SW 1271 (cell line): Measurements from ENCODE around the gene MVB12B.

ENCODE experiments used
- DNase-seq, 2 experiments: peaks; one replicate each; lab custom pipeline; 2025; lab: John Stamatoyannopoulos, UW

The MVB12B gene

DNA sequence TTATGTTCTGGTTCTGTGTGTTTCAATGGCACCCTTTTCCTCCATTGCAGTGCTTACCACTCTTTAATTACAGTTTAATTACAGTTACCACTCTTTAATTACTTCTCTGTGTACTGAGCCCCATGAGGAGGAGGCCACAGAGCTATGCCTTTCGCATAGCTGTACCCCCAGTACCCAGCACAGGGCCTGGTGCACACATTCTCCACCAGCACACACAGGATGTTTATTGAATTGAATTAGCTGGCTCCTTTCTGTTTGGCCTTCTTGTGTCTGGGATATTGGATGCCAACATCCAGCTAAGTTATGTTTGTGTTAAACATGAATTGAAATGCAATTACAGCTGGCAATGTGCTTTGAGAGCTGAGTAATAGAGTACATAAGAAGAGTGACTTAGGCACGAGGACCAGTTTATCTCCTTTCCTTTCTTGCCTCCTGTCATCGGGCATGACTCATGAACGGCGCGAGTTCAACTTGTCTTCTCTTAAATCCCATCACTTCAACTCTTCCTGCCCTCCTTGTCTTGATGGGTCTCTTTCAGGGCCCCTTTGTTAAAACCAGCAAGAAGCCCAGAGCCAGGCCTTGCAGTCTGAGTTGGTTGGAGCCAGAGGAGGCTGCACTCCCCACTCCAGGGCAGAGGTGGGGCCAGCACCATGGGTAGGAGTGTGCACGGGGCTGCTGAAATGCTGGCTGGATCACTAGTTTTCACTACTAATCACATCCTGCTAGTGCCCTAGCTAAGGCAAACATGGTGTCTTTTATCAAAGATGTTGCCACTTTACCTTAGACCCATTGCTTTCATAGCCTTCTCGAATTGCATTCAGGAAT, 37.4 kb downstream of the MVB12B start:
- no peak for DNase-seq

DNA sequence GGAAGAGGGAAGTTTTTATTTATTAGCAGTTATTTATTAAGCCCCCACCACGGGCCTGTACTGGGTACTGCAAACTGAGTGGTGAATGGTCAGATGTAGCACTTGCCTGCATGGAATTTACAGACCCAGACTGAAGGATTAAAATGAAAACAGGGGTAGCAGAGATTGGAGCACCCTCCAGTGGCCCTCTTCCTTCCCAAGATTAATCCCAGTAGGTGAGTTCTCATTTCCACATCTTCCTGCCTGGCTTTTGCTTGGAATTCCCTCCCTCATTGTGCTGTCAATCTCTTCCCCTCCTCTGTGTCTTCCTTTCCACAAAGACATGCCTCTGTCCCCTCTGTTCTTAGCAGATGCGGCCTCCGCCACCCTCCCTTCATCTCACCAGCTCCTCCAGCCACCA, 39.2 kb downstream of the MVB12B start:
- DNase-seq: peak in 1 of 2 experiments; percentile 4

DNA sequence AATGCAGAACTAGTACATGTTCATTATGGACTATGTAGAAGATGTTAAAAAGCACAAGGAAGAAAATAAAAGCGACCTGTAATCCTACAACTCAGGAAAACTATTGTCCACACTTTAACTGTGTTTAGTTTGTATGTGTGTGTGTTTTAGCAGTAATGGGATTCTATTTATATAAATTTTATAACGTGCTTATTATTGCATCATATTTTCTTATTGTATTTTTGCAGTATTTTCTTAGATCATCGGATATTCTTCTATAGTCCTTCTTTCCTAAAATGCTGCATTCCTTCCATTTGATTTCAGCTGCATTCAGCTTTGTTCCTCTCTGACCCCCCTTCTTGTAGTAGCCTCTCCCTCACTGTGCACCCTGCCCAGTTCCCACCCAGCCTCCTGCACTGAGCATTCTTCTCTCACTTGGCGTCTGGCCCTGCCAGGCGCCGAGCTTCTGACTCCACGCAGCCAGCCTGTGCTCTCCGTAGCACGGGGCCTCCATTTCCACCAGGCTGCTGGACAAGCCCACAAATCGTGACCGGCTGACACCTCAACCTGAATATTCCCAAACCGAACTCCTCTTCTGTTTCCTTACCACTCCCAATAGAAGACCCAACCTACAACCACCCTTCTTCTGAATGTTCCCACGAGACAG, 39.9 kb downstream of the MVB12B start:
- DNase-seq: no peak

DNA sequence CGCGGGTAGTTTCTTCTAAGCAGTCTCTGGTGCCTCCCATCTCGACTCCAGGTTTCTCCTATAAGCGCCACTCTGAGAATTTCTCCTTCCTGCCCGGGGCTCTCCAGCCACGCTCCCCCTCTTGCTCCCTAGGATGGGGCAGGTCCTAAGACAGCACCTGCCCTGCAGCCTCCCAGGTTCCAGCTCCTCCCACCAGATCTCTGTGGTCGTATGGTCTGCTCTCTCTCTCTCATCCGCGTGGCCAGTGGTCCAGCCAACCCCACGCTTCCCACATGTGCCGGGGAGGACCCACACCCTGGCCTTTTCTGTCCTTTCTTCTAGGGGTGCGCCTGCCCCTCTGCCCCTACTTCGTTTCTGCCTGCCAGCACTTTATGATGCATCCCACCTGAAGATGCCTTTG, 40.5 kb downstream of the MVB12B start:
- DNase-seq: no peak

DNA sequence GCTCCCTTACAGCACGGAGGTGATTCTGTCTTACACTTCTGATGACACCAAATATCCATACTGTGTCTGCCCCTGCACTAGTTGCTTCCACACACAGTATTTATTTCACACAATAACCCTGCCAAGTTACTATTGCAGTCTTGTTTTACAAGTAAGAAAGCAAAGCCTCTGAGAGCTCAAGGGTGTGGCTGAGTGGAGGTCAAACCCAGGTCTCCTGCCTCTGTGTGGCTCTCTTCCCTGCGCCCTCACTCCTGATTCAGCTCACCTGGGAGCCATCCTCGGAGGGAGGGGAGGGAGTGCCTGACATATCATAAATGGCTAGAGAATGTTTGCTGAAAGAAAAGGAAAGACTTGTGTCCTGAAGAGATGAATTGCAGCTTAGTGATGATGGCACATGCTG, 41.0 kb downstream of the MVB12B start:
- no peak for DNase-seq

DNA sequence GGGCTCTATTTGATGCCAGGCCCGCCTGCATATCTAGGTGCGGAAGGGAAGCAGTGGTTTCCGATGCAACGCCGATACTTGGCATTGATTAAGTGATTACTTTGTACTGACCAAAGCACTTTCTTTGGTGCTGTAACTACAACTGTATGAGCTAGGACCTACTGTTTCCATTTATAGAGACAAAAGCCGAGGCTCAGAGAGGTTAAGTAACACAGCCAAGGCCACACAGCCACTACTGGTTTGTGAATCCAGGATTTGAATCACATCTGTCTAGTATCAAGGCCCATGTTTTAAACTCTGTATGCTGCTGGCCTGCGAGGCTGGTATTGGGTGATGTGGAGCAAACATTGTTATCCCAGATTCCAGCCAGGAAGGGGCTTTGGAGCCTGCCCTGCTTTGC, 41.4 kb downstream of the MVB12B start:
- no peak for DNase-seq

DNA sequence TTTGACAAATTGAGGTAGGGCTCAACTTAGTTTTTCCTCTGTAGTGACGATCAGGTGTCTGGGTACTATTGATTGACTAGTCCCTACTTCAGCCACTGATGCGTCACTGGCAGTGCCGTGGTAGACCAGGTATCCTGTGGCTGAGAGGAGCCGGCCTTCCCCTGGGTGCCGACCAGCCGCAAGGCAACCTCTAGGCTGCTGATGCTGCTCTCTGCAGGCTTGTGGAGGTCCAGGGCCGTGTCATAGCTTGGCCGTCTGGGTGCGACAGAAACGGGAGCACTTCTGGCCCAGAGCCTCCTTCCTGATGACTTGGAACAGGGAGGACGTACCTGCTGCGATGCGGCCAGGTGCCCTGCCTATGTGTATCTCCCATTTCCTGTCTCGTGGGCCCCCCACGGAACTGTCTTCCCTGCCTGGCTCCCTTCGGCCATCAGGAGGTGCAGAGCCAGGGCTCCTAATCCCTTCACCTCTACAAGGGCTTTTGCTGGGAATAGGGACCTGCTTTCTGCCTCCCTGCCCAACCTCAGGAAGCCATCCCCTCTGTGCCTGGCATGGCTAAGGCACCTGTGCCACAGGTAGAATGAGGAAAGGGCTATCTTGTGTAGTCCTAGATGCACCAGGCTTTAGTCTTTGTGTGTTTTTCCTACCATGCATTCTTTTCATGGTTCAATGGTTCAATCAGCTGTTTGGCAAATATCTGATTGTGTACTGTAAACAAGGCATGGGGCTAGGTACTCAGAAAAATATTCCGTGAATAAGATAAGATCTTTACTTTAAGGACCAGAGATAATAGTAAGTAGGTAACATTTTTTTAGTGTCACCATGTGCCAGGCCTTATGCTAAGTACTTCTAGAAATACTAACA, 44.6 kb downstream of the MVB12B start:
- DNase-seq: no peak

DNA sequence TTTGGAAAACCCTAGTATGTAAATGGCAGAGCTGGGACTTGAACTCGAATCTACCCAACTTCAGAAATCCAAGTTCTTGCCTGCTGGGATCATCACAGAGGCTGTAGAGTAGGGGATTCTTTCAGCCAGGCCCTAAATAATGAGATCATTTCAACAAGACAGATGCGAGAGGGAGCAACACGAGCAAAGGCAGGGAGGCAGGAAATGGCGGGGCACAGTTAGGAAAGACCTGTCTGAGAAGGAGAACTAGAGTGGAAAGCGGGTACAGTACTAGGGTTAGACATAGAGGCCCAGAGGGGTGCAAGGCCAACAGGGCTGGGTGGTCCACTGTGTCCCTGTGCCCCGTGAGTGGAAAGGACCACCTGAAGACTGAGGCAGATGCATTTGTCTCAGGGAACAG, 46.1 kb downstream of the MVB12B start:
- no peak for DNase-seq

DNA sequence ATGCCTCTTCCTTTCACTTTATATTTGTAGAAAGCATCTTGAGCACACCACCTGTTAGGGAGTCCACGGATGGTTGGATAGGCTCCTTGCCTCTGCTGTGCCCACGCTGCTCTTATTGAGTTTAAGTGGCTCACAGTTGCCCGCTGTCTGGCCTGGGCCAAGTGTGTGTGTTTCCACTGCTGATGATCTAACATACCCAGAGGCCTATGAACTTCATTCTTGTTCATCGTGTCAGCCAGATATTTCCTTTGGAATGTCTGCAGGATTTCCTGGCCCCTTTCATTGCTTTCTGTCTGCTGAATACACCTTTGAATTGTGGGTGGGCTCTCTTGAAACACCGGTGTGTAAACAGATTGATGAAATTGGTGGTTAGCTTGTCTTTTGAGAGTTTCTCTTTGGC, 46.6 kb downstream of the MVB12B start:
- DNase-seq: peak in 1 of 2 experiments; percentile 45

DNA sequence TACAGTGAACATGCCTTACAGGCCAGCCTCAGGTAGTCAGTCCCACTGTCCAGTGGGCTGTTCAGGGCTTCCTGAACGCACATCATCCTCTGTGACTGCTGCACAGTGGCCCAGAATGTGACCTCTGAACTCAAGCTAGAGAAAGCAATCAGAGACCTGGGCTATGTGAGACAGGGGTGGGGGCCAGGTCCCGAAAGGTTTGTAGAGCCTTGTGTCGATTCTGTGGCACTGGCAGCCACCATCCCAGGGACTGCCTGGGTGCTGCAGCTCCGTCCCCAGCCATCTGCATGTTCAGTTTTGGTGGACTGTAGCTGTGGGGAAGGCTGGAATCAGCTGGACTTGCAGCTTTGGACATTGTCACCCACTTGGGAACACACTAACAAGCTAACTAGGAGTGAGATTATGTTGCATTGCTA, 47.7 kb downstream of the MVB12B start:
- DNase-seq: no peak

DNA sequence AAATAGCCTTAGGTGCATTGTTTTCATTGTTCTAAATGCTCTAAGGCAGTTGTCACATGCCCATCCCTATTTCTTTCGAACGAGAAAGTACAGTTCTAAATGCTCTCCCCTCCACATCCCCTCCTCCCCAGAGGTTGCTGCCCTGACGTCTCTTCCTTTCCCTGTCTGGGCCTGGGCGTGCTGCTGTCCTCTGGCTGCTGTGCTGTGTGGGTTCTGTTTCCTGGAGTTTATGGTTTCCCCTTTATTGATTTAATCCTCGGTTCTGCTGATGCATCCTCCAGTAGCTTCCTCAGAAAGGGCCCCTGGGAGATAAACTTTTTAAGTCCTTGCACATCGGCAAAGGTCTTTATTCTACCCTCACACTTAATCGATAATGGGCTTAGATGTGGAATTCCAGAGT, 48.8 kb downstream of the MVB12B start:
- DNase-seq: no peak

DNA sequence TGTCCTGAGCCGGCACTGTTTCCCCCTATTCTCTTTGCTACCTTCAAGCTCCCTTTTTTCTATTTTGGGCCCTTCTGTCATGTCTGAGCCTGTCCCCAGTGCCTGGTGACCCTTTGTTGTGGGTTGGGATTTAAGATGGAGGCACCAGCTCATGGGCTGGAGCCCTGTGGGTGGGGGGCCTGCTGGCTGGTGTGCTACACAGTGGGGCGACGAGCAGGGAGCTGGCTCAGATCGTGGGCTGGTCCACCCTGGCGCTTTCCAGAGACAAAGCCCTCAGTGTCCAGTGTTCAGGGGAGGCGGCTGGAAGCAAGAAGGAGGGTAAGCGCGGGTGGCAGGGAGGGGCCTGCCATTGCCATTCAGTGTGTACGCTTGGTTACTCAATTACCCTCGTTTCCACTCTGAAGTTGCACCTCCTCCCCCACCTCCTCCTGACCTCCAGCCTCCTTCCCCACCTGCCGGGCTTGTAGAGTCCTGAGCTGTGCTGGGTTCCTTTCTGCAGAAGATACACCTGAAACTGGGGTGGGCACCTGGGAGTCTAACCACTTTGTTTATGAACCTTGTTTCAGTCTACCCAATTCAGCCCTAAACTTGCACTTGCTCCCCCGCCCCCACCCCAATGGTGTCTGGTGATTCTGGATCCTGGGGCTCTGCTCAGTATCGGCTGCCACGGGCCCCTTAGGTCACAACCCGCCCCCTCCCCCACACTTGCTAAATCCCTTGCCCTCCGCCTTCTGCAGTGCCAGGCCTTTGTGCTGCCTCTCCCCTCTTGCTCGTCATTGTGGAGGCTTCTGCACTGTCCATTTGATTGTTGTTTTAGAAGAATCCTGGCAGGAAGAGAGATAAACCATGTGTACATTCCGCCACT, 49.9 kb downstream of the MVB12B start:
- DNase-seq: no peak

DNA sequence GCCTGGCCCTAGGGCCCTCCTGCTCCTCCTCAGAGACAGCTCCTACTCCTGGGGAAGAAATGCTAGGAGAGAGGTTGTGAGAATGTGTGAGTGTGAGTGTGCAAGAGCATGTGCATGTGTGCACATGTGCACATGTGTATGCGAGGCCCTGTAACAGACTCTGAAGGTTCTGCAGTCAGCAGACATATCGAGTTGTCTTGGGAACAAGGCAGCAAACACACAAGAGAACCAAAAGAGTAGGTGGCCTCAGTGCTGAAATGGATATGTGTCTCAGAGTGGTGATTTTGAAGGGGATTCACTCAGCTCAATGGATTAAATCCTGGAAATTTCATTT, 50.5 kb downstream of the MVB12B start:
- DNase-seq: no peak

DNA sequence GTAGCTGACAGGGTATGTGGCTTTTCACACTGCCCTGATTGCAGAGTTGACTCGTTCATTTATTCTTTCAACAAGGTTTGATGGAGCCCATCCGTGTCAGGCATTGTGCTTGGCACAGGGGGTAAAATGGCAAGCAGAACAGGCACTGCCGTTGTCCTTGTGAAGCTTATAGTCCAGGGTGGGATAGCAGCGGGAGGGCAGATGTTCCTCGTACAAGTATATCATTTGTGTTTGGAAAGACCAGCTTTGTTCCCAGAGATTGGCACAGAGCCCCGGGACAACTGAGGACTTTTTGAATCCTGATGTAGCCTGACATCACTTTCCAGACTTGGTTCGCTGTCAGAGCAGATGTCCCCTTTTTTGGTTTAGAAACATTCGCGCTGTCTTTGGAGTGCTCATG, 50.9 kb downstream of the MVB12B start:
- DNase-seq: no peak

DNA sequence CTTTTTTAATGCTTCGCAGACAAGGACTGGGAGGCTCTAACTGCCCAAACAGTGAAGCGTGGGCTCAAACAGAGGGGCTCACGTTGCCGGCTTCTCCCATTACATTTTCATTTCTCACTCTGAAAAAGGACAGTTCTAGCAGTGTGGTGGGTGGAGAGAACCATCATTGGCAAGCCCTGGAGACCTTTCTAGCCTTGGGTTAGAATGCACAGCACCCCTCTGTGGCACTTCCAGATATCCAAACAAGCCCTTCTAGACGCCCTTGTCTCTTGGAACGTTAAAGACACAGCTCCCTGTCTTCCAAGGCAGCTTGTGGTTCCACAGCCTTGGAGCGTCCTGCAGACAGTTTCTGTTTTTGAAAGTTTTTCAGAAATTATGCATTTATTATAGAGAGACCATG, 52.1 kb downstream of the MVB12B start:
- DNase-seq: no peak

DNA sequence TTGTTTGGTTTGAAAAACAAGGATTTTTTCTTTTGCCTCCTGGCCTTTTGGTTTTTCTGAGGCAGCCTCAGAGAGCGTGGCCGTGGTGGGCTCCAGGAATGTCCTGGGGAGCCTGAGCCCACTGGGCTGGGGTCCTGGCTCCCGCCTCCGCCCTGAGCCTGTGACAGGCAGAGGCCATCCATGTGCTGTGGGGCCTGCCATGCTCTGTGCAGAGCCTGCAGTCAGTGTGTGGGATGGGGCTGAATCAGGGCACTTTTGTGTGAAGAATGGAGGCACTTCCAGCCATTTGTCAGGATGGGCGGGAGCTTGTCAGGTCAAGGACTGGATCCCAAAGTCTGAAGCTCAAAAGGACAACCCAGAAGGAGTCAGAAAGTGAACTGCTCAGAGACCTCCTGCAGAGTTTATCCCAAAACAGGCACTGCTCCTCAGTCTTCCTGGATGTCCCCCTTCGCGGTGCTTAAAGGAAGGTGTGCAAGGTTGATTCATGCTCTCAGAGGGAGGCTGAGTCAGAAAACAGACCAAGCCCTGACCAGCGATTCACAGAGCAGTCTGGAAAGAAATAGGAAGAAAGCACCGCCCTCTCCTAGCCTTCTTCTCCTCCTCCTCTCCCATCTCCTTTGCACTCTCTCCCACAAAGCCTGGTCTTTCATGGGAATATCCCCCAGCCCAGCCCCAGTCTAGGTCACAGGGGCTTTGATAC, 53.2 kb downstream of the MVB12B start:
- no peak for DNase-seq

DNA sequence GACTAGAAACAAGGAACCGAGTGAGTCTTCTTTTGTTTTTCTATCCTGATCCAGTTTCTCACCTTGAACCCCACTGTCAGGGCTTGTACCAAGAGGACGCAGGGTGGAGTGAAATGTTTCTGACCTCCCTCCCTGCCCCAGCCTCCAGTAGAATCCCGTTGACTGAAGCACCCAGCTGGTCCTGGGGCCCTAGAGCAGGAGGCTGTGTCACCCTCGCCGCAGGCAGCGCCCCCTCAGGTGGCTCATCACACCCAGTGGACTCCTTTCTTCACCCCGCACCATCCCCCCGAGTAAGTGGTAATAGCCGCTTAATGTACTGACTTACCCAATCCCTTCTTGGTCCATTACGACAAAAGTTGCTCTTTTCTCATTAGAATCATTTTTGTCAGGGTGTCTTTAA, 53.8 kb downstream of the MVB12B start:
- DNase-seq: no peak

DNA sequence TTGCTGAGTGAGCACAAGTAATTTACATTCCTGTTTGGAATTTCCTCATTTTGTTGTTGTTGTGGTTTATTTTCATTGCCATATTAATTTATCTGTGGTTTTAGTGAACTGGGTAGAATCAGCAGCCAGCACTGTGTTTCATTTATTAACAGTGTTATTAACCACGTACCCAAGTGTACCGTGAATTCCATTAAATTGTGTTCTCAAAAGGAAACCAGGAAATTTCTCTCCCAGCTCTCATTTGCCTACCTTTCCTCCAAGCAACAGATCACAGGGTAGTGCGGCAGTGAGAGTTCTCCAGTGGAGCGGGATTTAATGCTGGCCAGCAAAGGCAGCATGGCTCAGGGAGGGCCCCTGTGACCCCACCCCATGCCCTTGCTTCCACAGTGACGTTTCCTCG, 54.6 kb downstream of the MVB12B start:
- DNase-seq: no peak

DNA sequence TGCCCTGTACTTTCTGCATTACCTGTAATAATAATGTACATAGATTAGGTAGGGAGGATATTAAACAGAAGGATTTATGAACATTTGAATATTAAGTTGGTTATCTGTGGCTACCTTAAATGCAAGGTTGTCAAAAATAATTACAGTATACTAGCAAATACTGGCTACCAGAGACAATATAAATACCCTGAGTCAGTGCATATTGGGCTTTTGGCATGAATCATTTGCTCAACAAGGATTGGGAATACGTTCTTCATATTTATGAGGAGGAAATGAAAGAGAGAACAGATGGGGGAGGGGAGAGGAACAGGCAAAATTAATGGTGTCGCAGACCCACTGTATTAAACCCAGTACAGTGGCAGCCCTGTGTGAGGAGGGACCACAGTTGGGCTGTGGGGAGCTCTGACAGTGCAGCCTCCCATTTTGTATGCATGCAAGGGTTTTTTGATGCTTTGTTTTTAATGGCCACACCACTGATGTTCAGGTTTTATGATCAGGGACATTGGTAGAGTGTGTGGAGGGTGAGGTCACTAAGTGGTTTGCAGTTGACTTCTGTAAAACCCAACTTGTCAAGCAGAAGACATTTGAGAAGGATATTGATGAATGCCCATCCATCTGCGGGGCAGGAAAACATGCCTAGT, 56.9 kb downstream of the MVB12B start:
- no peak for DNase-seq

DNA sequence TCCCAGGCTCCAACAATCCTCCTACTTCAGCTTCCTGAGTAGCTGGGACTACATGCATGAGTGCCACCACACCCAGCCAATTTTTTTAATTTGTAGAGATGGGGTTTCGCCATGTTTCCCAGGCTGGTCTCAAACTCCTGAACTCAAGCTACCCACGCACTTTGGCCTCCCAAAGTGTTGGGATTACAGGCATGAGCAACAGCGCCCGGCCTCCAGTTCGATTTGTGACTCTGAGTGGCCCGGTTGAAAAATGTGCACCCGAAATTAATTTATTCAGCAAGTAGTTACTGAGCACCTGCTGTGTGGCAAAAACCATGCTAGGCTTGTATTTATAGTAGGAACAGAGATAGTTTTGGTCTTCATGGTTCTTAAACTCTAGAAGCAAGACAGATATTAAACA, 58.3 kb downstream of the MVB12B start:
- no peak for DNase-seq

DNA sequence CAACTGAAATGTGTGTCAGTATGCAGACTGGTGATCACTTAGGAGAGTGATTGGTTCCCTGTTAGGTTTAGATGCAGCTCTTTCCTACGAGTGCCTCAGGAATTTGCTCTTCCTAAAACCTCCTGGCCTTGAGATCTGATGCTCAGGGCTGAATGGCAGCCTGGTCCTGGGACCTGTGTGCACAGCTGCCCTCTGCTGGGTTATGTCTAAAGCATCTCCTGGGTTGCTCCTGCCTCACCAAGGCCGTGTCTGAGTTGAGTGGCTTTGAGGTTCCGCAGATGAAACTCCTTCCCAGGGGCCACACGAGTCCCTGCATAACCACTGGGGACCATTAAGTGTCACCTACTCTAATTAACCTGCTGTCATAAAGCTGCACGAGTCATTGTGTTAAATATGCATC, 59.5 kb downstream of the MVB12B start:
- DNase-seq: peak in 1 of 2 experiments; percentile 24
